H9 (cell line): ENCODE data around the gene CAMKV. TPM values are rescaled to one million over a fixed set of nuclear protein-coding genes. Genes with fewer than 3 reads are reported as not detected.
A peak's percentile ranks its signal among the peaks of the same experiment; 100 is the strongest.

Source experiments
- DNase-seq: peaks from one replicate; pipeline ENCODE4 v3.0.0-alpha.2; 2017
- H2AFZ ChIP-seq: one replicate; pipeline ENCODE4 v1.6.1; 2013; ENCODE audit warnings: mild to moderate bottlenecking, low read length, control low read depth, moderate library complexity
- H2AK5ac ChIP-seq: 2 replicates; pipeline ENCODE4 v1.6.1; 2013; ENCODE audit warnings: low read length, control low read depth, mixed read lengths; ENCODE audit not compliant: insufficient read length
- H2BK120ac ChIP-seq: one replicate; pipeline ENCODE4 v1.6.1; 2013; ENCODE audit warnings: low read depth, mild to moderate bottlenecking, low read length, control low read depth, inconsistent platforms; ENCODE audit not compliant: poor library complexity, severe bottlenecking
- H2BK12ac ChIP-seq: 2 replicates; pipeline ENCODE4 v1.6.1; 2013; ENCODE audit warnings: low read length, control low read depth, mixed read lengths, low read depth; ENCODE audit not compliant: insufficient read length
- H2BK15ac ChIP-seq: 2 replicates; pipeline ENCODE4 v1.6.1; 2013; ENCODE audit warnings: low read depth, low read length, control low read depth
- H2BK20ac ChIP-seq: one replicate; pipeline ENCODE4 v1.6.1; 2013; ENCODE audit warnings: low read depth, mild to moderate bottlenecking, low read length, control low read depth, inconsistent platforms; ENCODE audit not compliant: poor library complexity, severe bottlenecking
- H2BK5ac ChIP-seq: 2 replicates; pipeline ENCODE4 v1.6.1; 2013; ENCODE audit warnings: low read length, control low read depth, mixed read lengths; ENCODE audit not compliant: insufficient read length
- H3K14ac ChIP-seq: 2 replicates; pipeline ENCODE4 v1.6.1; 2013; ENCODE audit warnings: low read length, control low read depth; ENCODE audit not compliant: insufficient read depth
- H3K18ac ChIP-seq: 2 replicates; pipeline ENCODE4 v1.6.1; 2013; ENCODE audit warnings: low read depth, mild to moderate bottlenecking, mixed read lengths, low read length, control low read depth; ENCODE audit not compliant: insufficient read length
- H3K23ac ChIP-seq: 2 replicates; pipeline ENCODE4 v1.6.1; 2013; ENCODE audit warnings: low read length, control low read depth, mixed read lengths, low read depth; ENCODE audit not compliant: insufficient read length
- H3K23me2 ChIP-seq: 2 replicates; pipeline ENCODE4 v1.6.1; 2013; ENCODE audit warnings: low read depth, mild to moderate bottlenecking, mixed read lengths, low read length, control low read depth; ENCODE audit not compliant: insufficient read length, poor library complexity, severe bottlenecking
- H3K27ac ChIP-seq: 2 replicates; pipeline ENCODE4 v1.5.1; 2013; ENCODE audit warnings: low read length, control low read depth, mixed read lengths, low read depth; ENCODE audit not compliant: insufficient read length
- H3K27me3 ChIP-seq: 2 replicates; pipeline ENCODE4 v1.6.1; 2013; ENCODE audit warnings: low read length, control low read depth, inconsistent platforms; ENCODE audit not compliant: insufficient read depth
- H3K4ac ChIP-seq: 2 replicates; pipeline ENCODE4 v1.6.1; 2013; ENCODE audit warnings: low read depth, mild to moderate bottlenecking, control low read depth, inconsistent platforms, low read length, moderate library complexity
- H3K4me1 ChIP-seq: 2 replicates; pipeline ENCODE4 v1.6.1; 2013; ENCODE audit warnings: low read length, control low read depth, inconsistent platforms; ENCODE audit not compliant: insufficient read depth
- H3K4me2 ChIP-seq: 2 replicates; pipeline ENCODE4 v1.6.1; 2013; ENCODE audit warnings: low read length, control low read depth, mixed read lengths; ENCODE audit not compliant: insufficient read length, insufficient read depth
- H3K56ac ChIP-seq: 2 replicates; pipeline ENCODE4 v1.6.1; 2013; ENCODE audit warnings: low read depth, mild to moderate bottlenecking, mixed read lengths, low read length, control low read depth; ENCODE audit not compliant: insufficient read length
- H3K79me1 ChIP-seq: 2 replicates; pipeline ENCODE4 v1.6.1; 2013; ENCODE audit warnings: low read depth, mild to moderate bottlenecking, moderate library complexity, low read length, control low read depth, inconsistent platforms; ENCODE audit not compliant: insufficient read depth, poor library complexity, severe bottlenecking
- H3K79me2 ChIP-seq: 2 replicates; pipeline ENCODE4 v1.6.1; 2013; ENCODE audit warnings: low read length, control low read depth, inconsistent platforms; ENCODE audit not compliant: insufficient read depth
- H3K9ac ChIP-seq: 2 replicates; pipeline ENCODE4 v1.6.1; 2013; ENCODE audit warnings: low read length, control low read depth, mixed read lengths; ENCODE audit not compliant: insufficient read length; ENCODE audit errors: extremely low read depth
- H3K9me3 ChIP-seq: one replicate; pipeline ENCODE4 v1.6.1; 2013; ENCODE audit warnings: low read depth, low read length, inconsistent platforms; ENCODE audit not compliant: control insufficient read depth
- H3T11ph ChIP-seq: one replicate; pipeline ENCODE4 v1.6.1; 2013; ENCODE audit warnings: mild to moderate bottlenecking, low read length, control low read depth, inconsistent platforms
- H4K20me1 ChIP-seq: one replicate; pipeline ENCODE4 v1.6.1; 2013; ENCODE audit not compliant: control insufficient read depth, insufficient read length, insufficient read depth
- H4K5ac ChIP-seq: 2 replicates; pipeline ENCODE4 v1.6.1; 2013; ENCODE audit warnings: low read depth, mild to moderate bottlenecking, mixed read lengths, low read length, control low read depth; ENCODE audit not compliant: insufficient read length
- H4K8ac ChIP-seq: replicated peaks from 2 replicates; pipeline ENCODE4 v1.6.1; 2013; ENCODE audit warnings: low read length, control low read depth, mixed read lengths, low read depth; ENCODE audit not compliant: insufficient read length
- H4K91ac ChIP-seq: 2 replicates; pipeline ENCODE4 v1.6.1; 2013; ENCODE audit warnings: low read depth, mild to moderate bottlenecking, moderate library complexity, mixed read lengths, low read length, control low read depth; ENCODE audit not compliant: insufficient read length
- H3K27ac Mint-ChIP-seq, 3 experiments: 2 replicates in 2 of 3; 3 replicates in 1 of 3; pipeline ENCODE4 v1.8.0; 2020 to 2021; ENCODE audit warnings: mixed read lengths in 3 of 3, mild to moderate bottlenecking in 1 of 3, moderate library complexity in 1 of 3
- H3K27me3 Mint-ChIP-seq: 2 replicates; pipeline ENCODE4 v1.8.0; 2021; ENCODE audit warnings: low read depth, mild to moderate bottlenecking, moderate library complexity, mixed read lengths
- H3K36me3 Mint-ChIP-seq, 3 experiments: 2 replicates in 2 of 3; 3 replicates in 1 of 3; pipeline ENCODE4 v1.8.0; 2020 to 2021; ENCODE audit warnings: low read depth in 3 of 3, mixed read lengths in 3 of 3; ENCODE audit not compliant: insufficient read depth in 1 of 3
- H3K4me1 Mint-ChIP-seq, 2 experiments: 2 replicates each; pipeline ENCODE4 v1.8.0; 2020; ENCODE audit warnings: mixed read lengths in 2 of 2
- H3K4me3 Mint-ChIP-seq, 2 experiments: 2 replicates in 1 of 2; 3 replicates in 1 of 2; pipeline ENCODE4 v1.8.0; 2020 to 2021; ENCODE audit warnings: mild to moderate bottlenecking in 2 of 2, mixed read lengths in 2 of 2, moderate library complexity in 1 of 2
- H3K9me3 Mint-ChIP-seq, 2 experiments: 2 replicates in 1 of 2; 3 replicates in 1 of 2; pipeline ENCODE4 v1.8.0; 2020; ENCODE audit warnings: mild to moderate bottlenecking in 2 of 2, mixed read lengths in 2 of 2, moderate library complexity in 1 of 2
- WGBS: extraction: QIAGEN DNeasy Blood & Tissue Kit; methylation state at CpG from one replicate; pipeline ENCODE4 v1.1.7; 2013; ENCODE audit warnings: missing lambda C conversion rate, low lambda C conversion rate, mixed read lengths; ENCODE audit not compliant: insufficient read length; ENCODE audit errors: extremely low coverage; 5-methylcytosine and 5-hydroxymethylcytosine counted together
- total RNA-seq: library from RNA; stranded (reverse); gene quantifications from 2 replicates; pipeline ENCODE4 v1.2.1, GENCODE V29; 2021
- TF ChIP-seq, protein P1 (sequence below): fragments of 200-600 bp; sonication (generic); conservative IDR thresholded peaks from 3 replicates; pipeline ENCODE4 v1.8.0; 2021; ENCODE audit warnings: antibody characterized with exemption, mild to moderate bottlenecking

The CAMKV gene
- total RNA-seq, 1 experiment from 2014 or later = 54.2 TPM

GRCh38 chr3:49902511-49903345 lies 33.0 kb upstream of the CAMKV start:
- Histone ChIP-seq H3K23me2 (no peaks in the 10 kb centered on the region), H2AK5ac (no peak overlapping the region), H2BK5ac (no peak overlapping the region), H3K27me3 (no peaks in the 10 kb centered on the region), H3K79me2 (no peaks in the 10 kb centered on the region), H2BK20ac (no peak overlapping the region), H3K56ac (no peak overlapping the region), H2BK120ac (no peak overlapping the region), H3K14ac (no peak overlapping the region), H4K8ac (no peak overlapping the region), H2BK15ac (no peak overlapping the region), H3K23ac (no peak overlapping the region), H3K9me3 (no peaks in the 10 kb centered on the region), H3K4me2 (no peak overlapping the region), H3K27ac (no peak overlapping the region), H4K91ac (no peak overlapping the region), H4K20me1 (no peaks in the 10 kb centered on the region), H3K4me1 (peaks cover 2% of the 10 kb centered on the region; the same call in 1 of the 2 replicates), H2BK12ac (no peak overlapping the region), H3K4ac (no peak overlapping the region), H3K18ac (no peak overlapping the region), H3K9ac (no peak overlapping the region), H3K79me1 (no peaks in the 10 kb centered on the region), H2AFZ (no peak overlapping the region), H4K5ac (no peak overlapping the region), H3T11ph (no peak overlapping the region)
- Mint-ChIP-seq H3K9me3 (no peaks in the 10 kb centered on the region; a peak in 1 of 5 replicates), H3K36me3 (no peaks in the 10 kb centered on the region; a peak in 2 of 7 replicates), H3K4me1 (peaks cover 19 to 35% of the 10 kb centered on the region in 2 experiments), H3K4me3 (peak overlapping the region; percentile 46 to 58; a peak in 3 of 5 replicates), H3K27me3 (no peaks in the 10 kb centered on the region), H3K27ac (no peak overlapping the region)
- TF ChIP-seq, protein P1, sequence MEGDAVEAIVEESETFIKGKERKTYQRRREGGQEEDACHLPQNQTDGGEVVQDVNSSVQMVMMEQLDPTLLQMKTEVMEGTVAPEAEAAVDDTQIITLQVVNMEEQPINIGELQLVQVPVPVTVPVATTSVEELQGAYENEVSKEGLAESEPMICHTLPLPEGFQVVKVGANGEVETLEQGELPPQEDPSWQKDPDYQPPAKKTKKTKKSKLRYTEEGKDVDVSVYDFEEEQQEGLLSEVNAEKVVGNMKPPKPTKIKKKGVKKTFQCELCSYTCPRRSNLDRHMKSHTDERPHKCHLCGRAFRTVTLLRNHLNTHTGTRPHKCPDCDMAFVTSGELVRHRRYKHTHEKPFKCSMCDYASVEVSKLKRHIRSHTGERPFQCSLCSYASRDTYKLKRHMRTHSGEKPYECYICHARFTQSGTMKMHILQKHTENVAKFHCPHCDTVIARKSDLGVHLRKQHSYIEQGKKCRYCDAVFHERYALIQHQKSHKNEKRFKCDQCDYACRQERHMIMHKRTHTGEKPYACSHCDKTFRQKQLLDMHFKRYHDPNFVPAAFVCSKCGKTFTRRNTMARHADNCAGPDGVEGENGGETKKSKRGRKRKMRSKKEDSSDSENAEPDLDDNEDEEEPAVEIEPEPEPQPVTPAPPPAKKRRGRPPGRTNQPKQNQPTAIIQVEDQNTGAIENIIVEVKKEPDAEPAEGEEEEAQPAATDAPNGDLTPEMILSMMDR = no peak
- DNase-seq = no peak
- WGBS = no CpG with 5 or more reads among the region's 44 CpGs
